Amniotic epithelial cell (primary cell): Measurements from ENCODE around the gene AGL.
"Not testable (repeated sequence)": the region's sequence is repeated elsewhere in the genome, so short reads cannot be mapped to it uniquely, and the experiment has no call there.

ENCODE experiments used
- DNase-seq: peaks from one replicate; pipeline ENCODE4 v3.0.0-alpha.2; 2010; ENCODE audit warnings: low read depth

Gene AGL

DNA sequence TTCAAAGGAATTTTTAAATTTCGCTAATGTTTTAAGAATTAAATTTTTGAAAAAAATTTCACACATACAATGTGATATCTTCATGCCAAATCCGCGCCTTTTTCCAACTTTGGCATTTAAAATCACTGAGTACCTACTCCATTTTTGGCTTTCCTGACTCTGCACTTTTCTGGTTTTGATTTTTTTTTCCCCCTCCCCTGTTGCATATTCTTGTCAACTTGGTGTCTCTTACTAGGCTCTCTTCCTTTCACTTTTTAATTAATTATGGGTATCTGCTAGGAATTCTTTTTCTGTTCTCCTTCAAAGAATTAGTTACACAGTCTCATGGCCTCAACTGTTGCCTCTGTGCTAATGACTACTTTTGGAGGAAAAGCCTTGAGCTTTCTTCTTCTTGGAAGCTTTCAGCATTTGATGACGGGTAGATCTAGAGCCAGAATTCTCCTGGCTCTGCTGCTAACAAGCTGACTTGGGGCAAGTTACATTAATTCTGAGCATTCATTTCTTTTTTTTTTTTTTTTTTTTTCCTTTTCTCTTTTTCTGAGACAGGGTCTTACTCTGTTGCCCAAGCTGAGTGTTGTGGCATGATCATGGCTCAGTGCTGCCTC lies 1.8 kb downstream of the AGL start:
- DNase-seq: no peak

GRCh38 chr1:99852648-99853047 lies 2.5 kb downstream of the AGL start:
- DNase-seq: no peak

GRCh38 chr1:99855914-99856450 lies 5.8 kb downstream of the AGL start:
- DNase-seq: peak; percentile 9

DNA sequence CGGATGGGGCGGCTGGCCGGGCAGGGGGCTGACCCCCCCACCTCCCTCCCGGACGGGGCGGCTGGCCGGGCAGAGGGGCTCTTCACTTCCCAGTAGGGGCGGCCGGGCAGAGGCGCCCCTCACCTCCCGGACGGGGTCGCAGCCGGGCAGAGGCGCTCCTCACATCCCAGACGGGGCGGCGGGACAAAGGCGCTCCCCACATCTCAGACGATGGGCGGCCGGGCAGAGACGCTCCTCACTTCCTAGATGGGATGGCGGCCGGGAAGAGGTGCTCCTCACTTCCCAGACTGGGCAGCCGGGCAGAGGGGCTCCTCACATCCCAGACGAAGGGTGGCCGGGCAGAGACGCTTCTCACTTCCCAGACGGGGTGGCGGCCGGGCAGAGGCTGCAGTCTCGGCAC lies 6.9 kb downstream of the AGL start:
- not testable (repeated sequence) for DNase-seq

- no peak for DNase-seq
Measured at GRCh38 chr1:99858286-99858685, 8.1 kb downstream of the AGL start.

GRCh38 chr1:99858881-99859280 lies 8.7 kb downstream of the AGL start:
- DNase-seq: no peak

- no peak for DNase-seq
Measured at GRCh38 chr1:99860703-99861102, 10.5 kb downstream of the AGL start.

DNA sequence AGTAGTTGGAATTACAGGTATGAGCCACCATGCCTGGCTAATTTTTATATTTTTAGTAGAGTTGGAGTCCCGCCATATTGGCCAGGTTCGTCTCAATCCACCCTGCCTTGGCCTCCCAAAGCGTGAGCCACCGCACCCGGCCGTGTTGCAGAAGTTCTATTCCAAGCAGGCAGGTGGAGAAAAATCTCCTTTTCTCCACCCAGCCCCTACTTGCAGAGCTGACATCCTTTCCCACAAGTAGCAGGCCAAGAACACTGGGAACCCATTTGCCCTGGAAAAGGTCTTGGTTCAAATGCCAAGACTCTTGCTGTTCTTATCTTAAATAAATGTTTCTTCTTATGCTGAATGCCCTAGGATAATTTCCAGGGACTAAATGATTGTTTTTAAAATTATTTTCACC lies 17.5 kb downstream of the AGL start:
- DNase-seq: no peak

- peak; percentile 87 for DNase-seq
Measured at GRCh38 chr1:99869304-99869703, 19.1 kb downstream of the AGL start.

DNA sequence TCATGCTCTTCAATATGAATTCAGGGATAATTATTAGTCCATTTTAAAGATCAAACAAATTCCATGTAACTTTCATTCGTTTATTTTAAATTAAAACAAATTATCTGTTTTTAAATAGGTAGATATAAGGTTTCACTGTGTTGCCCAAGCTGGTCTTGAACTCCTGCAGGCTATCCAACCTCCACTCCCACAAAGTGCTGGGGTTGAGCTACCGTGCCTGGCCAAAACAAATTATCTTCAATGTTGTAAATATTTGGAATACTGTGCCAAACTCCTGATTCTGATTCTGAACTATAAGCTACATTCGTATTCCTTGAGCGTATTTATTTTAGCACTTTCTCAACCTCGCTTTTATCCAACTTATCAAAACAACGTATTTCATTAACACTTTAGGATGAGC lies 19.6 kb downstream of the AGL start:
- no peak for DNase-seq

GRCh38 chr1:99872063-99872462 lies 21.9 kb downstream of the AGL start:
- DNase-seq: no peak

- no peak for DNase-seq
Measured at GRCh38 chr1:99877568-99877967, 27.4 kb downstream of the AGL start.

GRCh38 chr1:99886179-99886578 lies 36.0 kb downstream of the AGL start:
- DNase-seq: no peak

DNA sequence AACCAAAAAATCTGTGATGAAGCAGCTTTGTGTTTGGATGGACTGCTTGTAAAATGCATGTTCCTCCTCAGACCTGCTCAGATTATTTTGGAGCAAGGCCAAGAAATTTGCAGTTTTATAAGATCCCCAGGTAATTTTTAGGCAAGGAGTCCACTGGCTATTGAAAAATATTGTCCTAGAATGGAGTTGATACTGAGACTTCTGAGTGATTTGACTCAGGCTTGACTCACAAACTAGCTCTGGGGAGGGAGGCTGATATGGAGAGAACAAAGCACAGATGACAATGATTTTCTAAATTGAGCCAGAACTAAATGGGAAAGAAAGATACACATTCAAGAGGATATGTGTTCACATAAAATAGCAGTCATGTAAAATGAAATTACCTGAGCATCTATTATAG lies 36.7 kb downstream of the AGL start:
- DNase-seq: no peak

DNA sequence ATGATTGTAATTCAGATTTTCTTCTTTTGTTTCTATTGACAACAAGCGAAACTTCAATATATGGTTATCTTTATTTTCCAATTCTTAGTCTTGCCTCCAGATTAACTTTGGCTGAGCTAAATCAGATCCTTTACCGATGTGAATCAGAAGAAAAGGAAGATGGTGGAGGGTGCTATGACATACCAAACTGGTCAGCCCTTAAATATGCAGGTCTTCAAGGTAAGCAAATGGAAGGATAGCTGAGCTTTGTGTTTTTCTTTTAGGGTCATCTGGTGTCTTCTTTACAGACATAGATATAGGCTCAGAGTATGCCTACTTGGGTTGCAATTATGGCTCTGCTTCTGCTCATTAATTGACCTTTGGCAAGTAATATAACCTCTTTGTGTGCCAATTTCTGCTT lies 37.7 kb downstream of the AGL start:
- no peak for DNase-seq

DNA sequence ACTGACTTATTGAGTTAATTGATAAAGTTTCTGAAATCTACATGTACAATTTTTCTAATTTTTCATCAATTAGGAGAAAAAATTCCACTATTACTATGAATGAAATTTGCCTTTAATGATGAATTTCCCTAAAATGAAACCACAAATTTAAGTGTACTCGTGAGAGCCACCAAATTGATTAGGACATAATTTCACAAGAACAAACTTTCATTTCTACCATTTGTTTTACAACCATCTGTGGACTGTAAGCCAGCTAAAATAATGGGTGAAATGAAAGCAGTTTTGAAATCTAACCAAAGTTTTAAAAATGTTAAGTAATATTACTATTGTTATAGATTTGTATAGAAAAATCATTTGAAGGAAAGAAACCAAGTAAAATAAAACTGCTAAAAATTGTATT lies 41.8 kb downstream of the AGL start:
- DNase-seq: no peak

DNA sequence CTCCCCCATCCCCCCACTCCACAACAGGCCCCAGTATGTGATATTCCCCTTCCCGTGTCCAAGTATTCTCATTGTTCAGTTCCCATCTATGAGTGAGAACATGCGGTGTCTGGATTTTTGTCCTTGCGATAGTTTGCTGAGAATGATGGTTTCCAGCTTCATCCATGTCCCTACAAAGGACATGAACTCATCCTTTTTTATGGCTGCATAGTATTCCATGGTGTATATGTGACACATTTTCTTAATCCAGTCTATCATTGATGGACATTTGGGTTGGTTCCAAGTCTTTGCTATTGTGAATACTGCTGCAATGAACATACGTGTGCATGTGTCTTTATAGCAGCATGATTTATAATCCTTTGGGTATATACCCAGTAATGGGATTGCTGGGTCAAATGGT lies 53.1 kb downstream of the AGL start:
- not testable (repeated sequence) for DNase-seq

GRCh38 chr1:99906535-99906934 lies 56.4 kb downstream of the AGL start:
- DNase-seq: no peak

- no peak for DNase-seq
Measured at GRCh38 chr1:99917214-99917613, 67.1 kb downstream of the AGL start.

DNA sequence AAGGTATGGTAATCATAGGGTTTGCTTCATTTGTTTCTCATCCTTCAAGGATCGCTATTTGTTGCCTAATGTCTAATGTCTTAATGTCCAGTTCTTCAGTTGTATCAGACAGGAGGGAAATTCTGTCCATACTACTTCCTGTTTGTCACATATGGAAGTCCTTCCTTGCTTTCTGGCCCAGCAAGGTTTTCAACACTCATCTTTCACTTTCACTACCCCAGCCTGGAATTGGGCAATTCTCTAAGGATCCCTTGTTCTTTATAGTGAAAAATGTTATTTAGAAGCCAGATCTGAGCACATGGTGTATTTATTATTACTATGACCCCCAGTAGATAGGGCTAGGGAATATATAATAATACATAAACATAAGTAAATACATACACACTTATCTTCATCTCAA lies 69.1 kb downstream of the AGL start:
- no peak for DNase-seq

GRCh38 chr1:99934801-99935200 lies 84.6 kb downstream of the AGL start:
- DNase-seq: no peak

DNA sequence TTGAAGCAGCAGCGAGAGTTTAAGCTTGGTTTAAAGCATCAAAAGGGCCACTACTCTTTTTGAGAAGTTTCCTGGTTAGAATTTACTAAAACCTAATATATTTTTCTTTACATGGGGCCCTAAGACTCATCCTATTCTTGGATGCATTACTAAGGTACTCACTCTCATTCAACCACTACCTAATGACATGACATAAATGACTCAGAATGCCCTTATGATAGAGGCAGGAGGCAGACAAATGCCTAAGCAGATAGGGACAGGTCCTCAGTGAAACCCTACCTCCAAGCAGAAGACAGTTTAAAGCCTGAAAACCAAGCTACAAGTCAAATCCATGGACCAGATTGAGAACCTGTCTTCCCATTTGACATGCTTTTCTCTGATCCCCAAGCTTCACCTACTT lies 85.4 kb downstream of the AGL start:
- DNase-seq: no peak

DNA sequence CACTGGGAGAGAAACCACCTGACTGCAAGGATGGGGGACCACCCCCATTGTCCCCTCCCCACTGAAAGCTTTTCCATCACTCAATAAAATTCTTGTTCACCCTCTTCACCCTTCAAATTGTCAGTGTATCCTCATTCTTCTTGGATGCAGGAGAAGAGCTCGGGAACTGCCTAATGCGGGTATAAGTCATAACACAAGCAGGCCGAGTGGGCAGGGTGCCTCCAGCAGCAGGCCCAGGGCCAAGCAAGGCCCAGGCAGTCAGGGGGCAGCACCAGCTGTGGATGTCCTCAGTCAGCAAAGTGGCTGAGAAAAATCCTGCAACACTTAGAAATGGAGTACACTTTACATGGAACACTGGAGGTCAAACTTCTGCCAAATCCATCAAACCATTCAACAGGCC lies 85.9 kb downstream of the AGL start:
- no peak for DNase-seq

GRCh38 chr1:99942723-99943122 lies 92.6 kb downstream of the AGL start:
- DNase-seq: no peak
